HepG2 (cell line): Measurements from ENCODE around the gene LTB4R2. TPM values are rescaled to one million over a fixed set of nuclear protein-coding genes. Genes with fewer than 3 reads are reported as not detected.
A peak's percentile ranks its signal among the peaks of the same experiment; 100 is the strongest.

Experiments
- ATAC-seq: fragments of 200-7000 bp; cut with Tn5 transposase; 3 replicates; pipeline ENCODE4 v1.9.1; 2020; ENCODE audit warnings: mild to moderate bottlenecking, moderate library complexity
- BruUV-seq: library from RNA; stranded (reverse); fragments of 400-500 nt; replicated peaks from 2 replicates; lab custom pipeline; 2021; lab: Mats Ljungman, UMichigan
- CTCF ChIA-PET: fragments of 300-600 bp; formaldehyde crosslinking; extraction: SDS; loops from one replicate; lab custom pipeline; 2021; ENCODE audit warnings: low total read pairs, inconsistent platforms, low intra/inter-chr PET ratio; lab: Yijun Ruan, JAX
- POLR2A ChIA-PET: fragments of 350-600 bp; sonication (Branson Sonifier 250); formaldehyde crosslinking; loops from one replicate; lab custom pipeline; 2020; ENCODE audit warnings: antibody characterized with exemption, inconsistent platforms; lab: Yijun Ruan, JAX
- DNase-seq: peaks from one replicate; pipeline ENCODE4 v3.0.0-alpha.2; 2015; ENCODE audit warnings: low spot score
- FAIRE-seq: peaks from 3 replicates; lab custom pipeline; 2011; peaks lifted over from hg19 to GRCh38; lab: Jason Lieb, UNC
- H2AFZ ChIP-seq: one replicate; pipeline ENCODE4 v1.6.1; 2011; ENCODE audit warnings: low read length, inconsistent platforms
- H3K27ac ChIP-seq: fragments of 300-600 bp; 3 replicates; pipeline ENCODE4 v1.8.0; 2011; ENCODE audit warnings: mixed run types, mild to moderate bottlenecking, mixed read lengths, low read length, inconsistent platforms; ENCODE audit not compliant: insufficient read depth; ENCODE audit errors: extremely low read length
- H3K27me3 ChIP-seq, 2 experiments: fragments of 200-600 bp in 1 of 2; 2 replicates in 1 of 2; 3 replicates in 1 of 2; pipeline versions ENCODE4 v1.6.0 to v1.8.0; 2011; ENCODE audit warnings: low read length in 2 of 2, mild to moderate bottlenecking in 2 of 2, moderate library complexity in 2 of 2, inconsistent platforms in 1 of 2; ENCODE audit not compliant: insufficient read depth in 2 of 2, control insufficient read depth in 1 of 2
- H3K36me3 ChIP-seq, 2 experiments: fragments of 200-600 bp in 1 of 2; replicated peaks in 1 of 2; 2 replicates in 1 of 2; 3 replicates in 1 of 2; pipeline versions ENCODE4 v1.5.1 to v1.8.0; 2011; ENCODE audit warnings: low read length in 2 of 2, inconsistent platforms in 1 of 2; ENCODE audit not compliant: insufficient read depth in 2 of 2, control insufficient read depth in 1 of 2
- H3K4me1 ChIP-seq: 2 replicates; pipeline ENCODE4 v1.5.1; 2012; ENCODE audit warnings: low read length, inconsistent platforms; ENCODE audit not compliant: insufficient read depth
- H3K4me2 ChIP-seq: 2 replicates; pipeline ENCODE4 v1.6.0; 2011; ENCODE audit warnings: low read depth, low read length, inconsistent platforms
- H3K4me3 ChIP-seq, 3 experiments: fragments of 200-600 bp in 1 of 3; sonication (generic), shearing (Covaris generic) in 1 of 3; replicated peaks in 1 of 3; 2 replicates each; pipeline ENCODE4 v1.5.1; 2011 to 2016; ENCODE audit warnings: low read length in 3 of 3, inconsistent platforms in 2 of 3, low read depth in 2 of 3, mild to moderate bottlenecking in 2 of 3, control low read depth in 1 of 3, mixed read lengths in 1 of 3; ENCODE audit not compliant: insufficient read depth in 1 of 3
- H3K79me2 ChIP-seq: one replicate; pipeline ENCODE4 v1.6.1; 2011; ENCODE audit warnings: low read length, inconsistent platforms; ENCODE audit not compliant: insufficient read depth
- H3K9ac ChIP-seq: 2 replicates; pipeline ENCODE4 v1.6.0; 2011; ENCODE audit warnings: mild to moderate bottlenecking, low read depth, low read length, inconsistent platforms; ENCODE audit not compliant: insufficient read depth
- H3K9me3 ChIP-seq: 2 replicates; pipeline ENCODE4 v1.5.1; 2012; ENCODE audit warnings: mild to moderate bottlenecking, low read length
- H4K20me1 ChIP-seq: 2 replicates; pipeline ENCODE4 v1.6.0; 2011; ENCODE audit warnings: inconsistent platforms, mild to moderate bottlenecking, low read length, moderate library complexity; ENCODE audit not compliant: insufficient read depth
- FOXK1 ChIP-seq: sonication (generic); formaldehyde crosslinking; IDR thresholded peaks from 2 replicates; pipeline ENCODE4 v1.4.0; 2020; ENCODE audit warnings: low read depth, missing genetic modification reagents, borderline replicate concordance
- FOXO4 ChIP-seq: sonication (generic); formaldehyde crosslinking; conservative IDR thresholded peaks from 2 replicates; pipeline ENCODE4 v1.8.1; 2023; ENCODE audit warnings: missing genetic modification reagents
- MAFF ChIP-seq: IDR thresholded peaks from 2 replicates; pipeline ENCODE4 v1.6.1; 2011; ENCODE audit warnings: low read depth, low read length, improper control_type of control experiment
- MAFK ChIP-seq, 2 experiments: IDR thresholded peaks in 1 of 2; conservative IDR thresholded peaks in 1 of 2; 2 replicates each; pipeline ENCODE4 v1.6.1; 2011; ENCODE audit warnings: improper control_type of control experiment in 2 of 2, low read length in 2 of 2
- REXO4 ChIP-seq: sonication (generic); formaldehyde crosslinking; IDR thresholded peaks from 2 replicates; pipeline ENCODE4 v1.8.0; 2022; ENCODE audit warnings: missing genetic modification reagents, mild to moderate bottlenecking, borderline replicate concordance
- SP1 ChIP-seq, 2 experiments: fragments of 450-650 bp in 1 of 2; sonication (generic) in 1 of 2; formaldehyde crosslinking in 1 of 2; IDR thresholded peaks; 2 replicates each; pipeline versions ENCODE4 v1.4.0 to v1.6.1; 2016 to 2020; ENCODE audit warnings: missing genetic modification reagents in 1 of 2
- SPEN ChIP-seq: sonication (generic); formaldehyde crosslinking; IDR thresholded peaks from 2 replicates; pipeline ENCODE4 v1.5.1; 2020; ENCODE audit warnings: low read depth, mild to moderate bottlenecking, missing genetic modification reagents
- ZNF558 ChIP-seq: sonication (generic); formaldehyde crosslinking; IDR thresholded peaks from 2 replicates; pipeline ENCODE4 v1.9.0; 2022; ENCODE audit warnings: mild to moderate bottlenecking, missing genetic modification reagents, borderline replicate concordance
- ZNF660 ChIP-seq: sonication (generic); formaldehyde crosslinking; IDR thresholded peaks from 2 replicates; pipeline ENCODE4 v1.5.1; 2020; ENCODE audit warnings: mild to moderate bottlenecking, low read depth, missing genetic modification reagents, borderline replicate concordance
- WGBS: methylation state at CpG from one replicate; pipeline ENCODE4 v1.1.6; 2017; ENCODE audit warnings: low lambda C conversion rate; 5-methylcytosine and 5-hydroxymethylcytosine counted together
- in situ Hi-C: cut with HindIII; loops from 2 replicates; pipeline ENCODE4 v1.10.0; 2017; ENCODE audit warnings: low pct_unique_long_range_greater_than_20kb; ENCODE audit not compliant: extremely low pct_ligation_motif_present
- intact Hi-C: fragments of 100-400 bp; cut with micrococcal nuclease; formaldehyde crosslinking; loops from one replicate; pipeline ENCODE4 v1.10.0; 2022; ENCODE audit not compliant: unreplicated experiment
- polyA plus RNA-seq, 8 experiments: library from polyadenylated mRNA; depleted of rRNA in 3 of 8; stranded (reverse) in 7 of 8; unstranded in 1 of 8; fragments of >200 nt; fragmentation: Illumina TruSeq in 4 of 8; extraction: Trizol in 4 of 8; gene quantifications; 2 replicates each; pipeline versions ENCODE4 v1.2.1 to v1.2.3, GENCODE V29; 2011 to 2016; ENCODE audit warnings: low read depth in 4 of 8, missing spikeins in 1 of 8, mixed read lengths in 1 of 8; ENCODE audit not compliant: insufficient read depth in 1 of 8
- total RNA-seq, 5 experiments: library from RNA; depleted of rRNA; stranded (reverse); fragments of >200 nt; fragmentation: Illumina TruSeq; extraction: Trizol; gene quantifications; 2 replicates each; pipeline ENCODE4 v1.2.3, GENCODE V29; 2016; ENCODE audit warnings: low read depth in 1 of 5

Gene LTB4R2
- total and polyA plus RNA-seq, 2 of the 13 experiments (the other 11 are each of a cell fraction or from before 2014, with no cell fraction given): 3.9 to 6.9 TPM

GRCh38 chr14:24272467-24272866 lies 37.5 kb upstream of the LTB4R2 start:
- intact Hi-C loops (no loop called here), in situ Hi-C loops (no loop called here)
- Histone ChIP-seq H4K20me1 (no peaks in the 10 kb centered on the region), H3K27ac (no peak overlapping the region), H3K4me3 (no peak overlapping the region), H3K4me2 (peak overlapping the region; percentile 97), H3K79me2 (peaks cover 7% of the 10 kb centered on the region), H2AFZ (no peak overlapping the region), H3K27me3 (no peaks in the 10 kb centered on the region; a peak in 1 of 5 replicates), H3K9ac (peak overlapping the region; percentile 98), H3K36me3 (peaks cover 5 to 14% of the 10 kb centered on the region in 2 experiments; a peak in 4 of 5 replicates), H3K9me3 (no peaks in the 10 kb centered on the region), H3K4me1 (peaks cover 22% of the 10 kb centered on the region)
- DNase-seq (no peak), ATAC-seq (no peak), FAIRE-seq (no peak)
- ChIA-PET CTCF (interaction anchor here (1.4 to 2.8 kb wide), 2 partner anchors 25 to 30 kb away, joined by 10 to 33 read pairs; partner anchors contain the start of gene TINF2), POLR2A (interaction anchor here (1.5 to 16.5 kb wide), 17 partner anchors 11 to 164 kb away, joined by 5 to 435 read pairs (median 32); partner anchors contain the start of genes CBLN3, CHMP4A, CIDEB and DCAF11)
- WGBS: 88% methylated on average over 2 of the region's 2 CpGs
- TF ChIP-seq SPEN (CRISPR knock-in tag) (no peak), ZNF558 (CRISPR knock-in tag) (no peak), ZNF660 (CRISPR knock-in tag) (no peak), FOXO4 (CRISPR knock-in tag) (no peak), REXO4 (CRISPR knock-in tag) (no peak), SP1 (IDR thresholded peaks at IDR 0.05) (no peak), SP1 (CRISPR knock-in tag; IDR thresholded peaks at IDR 0.05) (peak; percentile 8; the same call in 1 of the 2 replicates), MAFK (conservative IDR thresholded peaks at IDR 0.05 in 1 of 2, IDR thresholded peaks at IDR 0.05 in 1 of 2; ENCODE audit: low read length in 2 of 2) (peak; percentile 97), MAFF (peak; percentile 97), FOXK1 (CRISPR knock-in tag) (peak; percentile 16; the same call in 1 of the 2 replicates)
- no TSS peak for BruUV-seq
